HG02623 (cell line): ENCODE data around the gene MOB2.

Experiments used
- ATAC-seq: cut with Tn5 transposase; IDR thresholded peaks from one replicate; pipeline ENCODE4 v1.9.1; 2021; ENCODE audit warnings: moderate library complexity; ENCODE audit not compliant: unreplicated experiment

The MOB2 gene

GRCh38 chr11:1459764-1460395, 26.7 kb downstream of the MOB2 start:
- ATAC-seq = no peak

GRCh38 chr11:1459219-1459575, 27.4 kb downstream of the MOB2 start:
- ATAC-seq = no peak

- ATAC-seq = no peak
Measured at GRCh38 chr11:1458340-1459218, 28.0 kb downstream of the MOB2 start.

- ATAC-seq = no peak
Measured at GRCh38 chr11:1457856-1458255, 28.7 kb downstream of the MOB2 start.

GRCh38 chr11:1457326-1457680, 29.3 kb downstream of the MOB2 start:
- ATAC-seq = no peak

- no peak for ATAC-seq
Measured at GRCh38 chr11:1456596-1457325, 29.8 kb downstream of the MOB2 start.

- ATAC-seq = no peak
Measured at GRCh38 chr11:1456176-1456575, 30.4 kb downstream of the MOB2 start.

GRCh38 chr11:1455763-1456060, 30.9 kb downstream of the MOB2 start:
- ATAC-seq = no peak

- ATAC-seq = no peak
Measured at GRCh38 chr11:1455032-1455762, 31.4 kb downstream of the MOB2 start.

- no peak for ATAC-seq
Measured at GRCh38 chr11:1454576-1454975, 32.0 kb downstream of the MOB2 start.

- ATAC-seq = no peak
Measured at GRCh38 chr11:1453611-1454034, 33.0 kb downstream of the MOB2 start.

GRCh38 chr11:1452744-1453143, 33.8 kb downstream of the MOB2 start:
- no peak for ATAC-seq

- ATAC-seq = no peak
Measured at GRCh38 chr11:1451781-1452470, 34.7 kb downstream of the MOB2 start.

GRCh38 chr11:1450949-1451710, 35.4 kb downstream of the MOB2 start:
- ATAC-seq = no peak

GRCh38 chr11:1450344-1450875, 36.2 kb downstream of the MOB2 start:
- no peak for ATAC-seq

- no peak for ATAC-seq
Measured at GRCh38 chr11:1449490-1450243, 36.9 kb downstream of the MOB2 start.

GRCh38 chr11:1448882-1449281, 37.7 kb downstream of the MOB2 start:
- ATAC-seq = no peak

GRCh38 chr11:1447845-1448825, 38.4 kb downstream of the MOB2 start:
- no peak for ATAC-seq
